ENCODE measurements around the gene TMED10. TPM values are rescaled to one million over a fixed set of nuclear protein-coding genes. Genes with fewer than 3 reads are reported as not detected.

Gene TMED10
- total and polyA plus RNA-seq, 2 donors (not counting 1 experiment from before 2014, with no cell fraction given), result 223 to 333 TPM

GRCh38 chr14:75217508-75218206, 41.2 kb upstream of the TMED10 start:
- Histone ChIP-seq H3K79me2 (ENCODE audit: control insufficient read depth, insufficient read depth, low read length) (no peaks in the 10 kb centered on the region), H2AFZ (ENCODE audit: low read length) (no peak overlapping the region), H3K4me3 (replicated peaks in 1 of 4; ENCODE audit: control extremely low read depth in 1 of 4, insufficient read depth in 1 of 4, low read depth in 3 of 4, low read length in 4 of 4) (no peak overlapping the region), H3K27me3 (ENCODE audit: control insufficient read depth, insufficient read depth, low read length) (no peaks in the 10 kb centered on the region), H3K4me2 (ENCODE audit: extremely low read depth, insufficient read depth, low read length) (no peak overlapping the region), H3K36me3 (ENCODE audit: control insufficient read depth, insufficient read depth, low read length) (no peaks in the 10 kb centered on the region), H3K27ac (ENCODE audit: insufficient read depth, low read length) (no peak overlapping the region), H3K4me1 (ENCODE audit: control insufficient read depth, extremely low read depth, insufficient read depth, low read length) (no peaks in the 10 kb centered on the region), H3K9ac (ENCODE audit: insufficient read depth, low read length) (no peak overlapping the region), H3K9me3 (ENCODE audit: control insufficient read depth, insufficient read depth, low read depth, low read length) (no peaks in the 10 kb centered on the region), H4K20me1 (ENCODE audit: control insufficient read depth, extremely low read depth, insufficient read depth, low read length) (no peaks in the 10 kb centered on the region)
- peak in 1 of 2 donors; percentile 44 for DNase-seq (ENCODE audit: low read depth in 2 of 2)
- no peak for TF ChIP-seq EZH2 (IDR thresholded peaks at IDR 0.05; ENCODE audit: low read length, missing control alignments)
- no peak for TF ChIP-seq CTCF (conservative IDR thresholded peaks at IDR 0.05 in 1 of 2, IDR thresholded peaks at IDR 0.05 in 1 of 2; ENCODE audit: low read depth in 1 of 2, low read length in 2 of 2)

GRCh38 chr14:75216427-75217006, 40.1 kb upstream of the TMED10 start:
- no peaks in the 10 kb centered on the region for H4K20me1 ChIP-seq (ENCODE audit: control insufficient read depth, extremely low read depth, insufficient read depth, low read length)
- H3K27me3 ChIP-seq (ENCODE audit: control insufficient read depth, insufficient read depth, low read length), result no peaks in the 10 kb centered on the region
- H3K4me2 ChIP-seq (ENCODE audit: extremely low read depth, insufficient read depth, low read length), result no peak overlapping the region
- no peaks in the 10 kb centered on the region for H3K79me2 ChIP-seq (ENCODE audit: control insufficient read depth, insufficient read depth, low read length)
- H3K9me3 ChIP-seq (ENCODE audit: control insufficient read depth, insufficient read depth, low read depth, low read length), result no peaks in the 10 kb centered on the region
- TF ChIP-seq CTCF (conservative IDR thresholded peaks at IDR 0.05 in 1 of 2, IDR thresholded peaks at IDR 0.05 in 1 of 2; ENCODE audit: low read depth in 1 of 2, low read length in 2 of 2), result no peak
- TF ChIP-seq EZH2 (IDR thresholded peaks at IDR 0.05; ENCODE audit: low read length, missing control alignments), result no peak
- no peak overlapping the region for H3K27ac ChIP-seq (ENCODE audit: insufficient read depth, low read length)
- no peaks in the 10 kb centered on the region for H3K4me1 ChIP-seq (ENCODE audit: control insufficient read depth, extremely low read depth, insufficient read depth, low read length)
- H2AFZ ChIP-seq (ENCODE audit: low read length), result no peak overlapping the region
- H3K9ac ChIP-seq (ENCODE audit: insufficient read depth, low read length), result no peak overlapping the region
- no peaks in the 10 kb centered on the region for H3K36me3 ChIP-seq (ENCODE audit: control insufficient read depth, insufficient read depth, low read length)
- H3K4me3 ChIP-seq (replicated peaks in 1 of 4; ENCODE audit: control extremely low read depth in 1 of 4, insufficient read depth in 1 of 4, low read depth in 3 of 4, low read length in 4 of 4), result no peak overlapping the region
- no peak for DNase-seq (ENCODE audit: low read depth in 2 of 2)

GRCh38 chr14:75215520-75215919, 39.1 kb upstream of the TMED10 start:
- no peak overlapping the region for H3K27ac ChIP-seq (ENCODE audit: insufficient read depth, low read length)
- no peaks in the 10 kb centered on the region for H4K20me1 ChIP-seq (ENCODE audit: control insufficient read depth, extremely low read depth, insufficient read depth, low read length)
- no peak overlapping the region for H3K4me3 ChIP-seq (replicated peaks in 1 of 4; ENCODE audit: control extremely low read depth in 1 of 4, insufficient read depth in 1 of 4, low read depth in 3 of 4, low read length in 4 of 4)
- DNase-seq (ENCODE audit: low read depth in 2 of 2), result no peak
- no peak overlapping the region for H3K9ac ChIP-seq (ENCODE audit: insufficient read depth, low read length)
- no peak overlapping the region for H2AFZ ChIP-seq (ENCODE audit: low read length)
- H3K79me2 ChIP-seq (ENCODE audit: control insufficient read depth, insufficient read depth, low read length), result no peaks in the 10 kb centered on the region
- TF ChIP-seq CTCF (conservative IDR thresholded peaks at IDR 0.05 in 1 of 2, IDR thresholded peaks at IDR 0.05 in 1 of 2; ENCODE audit: low read depth in 1 of 2, low read length in 2 of 2), result no peak
- no peak for TF ChIP-seq EZH2 (IDR thresholded peaks at IDR 0.05; ENCODE audit: low read length, missing control alignments)
- no peak overlapping the region for H3K4me2 ChIP-seq (ENCODE audit: extremely low read depth, insufficient read depth, low read length)
- no peaks in the 10 kb centered on the region for H3K36me3 ChIP-seq (ENCODE audit: control insufficient read depth, insufficient read depth, low read length)
- H3K27me3 ChIP-seq (ENCODE audit: control insufficient read depth, insufficient read depth, low read length), result no peaks in the 10 kb centered on the region
- H3K4me1 ChIP-seq (ENCODE audit: control insufficient read depth, extremely low read depth, insufficient read depth, low read length), result no peaks in the 10 kb centered on the region
- no peaks in the 10 kb centered on the region for H3K9me3 ChIP-seq (ENCODE audit: control insufficient read depth, insufficient read depth, low read depth, low read length)
